Embryonic facial prominence (tissue), 1 donor: ENCODE data around the gene RAB19.
"Not testable (repeated sequence)": the region's sequence is repeated elsewhere in the genome, so short reads cannot be mapped to it uniquely, and the experiment has no call there.

Experiments
- DNase-seq: peaks from one replicate; pipeline ENCODE4 v3.0.0-alpha.2; 2016; ENCODE audit errors: extremely low spot score

The RAB19 gene

DNA sequence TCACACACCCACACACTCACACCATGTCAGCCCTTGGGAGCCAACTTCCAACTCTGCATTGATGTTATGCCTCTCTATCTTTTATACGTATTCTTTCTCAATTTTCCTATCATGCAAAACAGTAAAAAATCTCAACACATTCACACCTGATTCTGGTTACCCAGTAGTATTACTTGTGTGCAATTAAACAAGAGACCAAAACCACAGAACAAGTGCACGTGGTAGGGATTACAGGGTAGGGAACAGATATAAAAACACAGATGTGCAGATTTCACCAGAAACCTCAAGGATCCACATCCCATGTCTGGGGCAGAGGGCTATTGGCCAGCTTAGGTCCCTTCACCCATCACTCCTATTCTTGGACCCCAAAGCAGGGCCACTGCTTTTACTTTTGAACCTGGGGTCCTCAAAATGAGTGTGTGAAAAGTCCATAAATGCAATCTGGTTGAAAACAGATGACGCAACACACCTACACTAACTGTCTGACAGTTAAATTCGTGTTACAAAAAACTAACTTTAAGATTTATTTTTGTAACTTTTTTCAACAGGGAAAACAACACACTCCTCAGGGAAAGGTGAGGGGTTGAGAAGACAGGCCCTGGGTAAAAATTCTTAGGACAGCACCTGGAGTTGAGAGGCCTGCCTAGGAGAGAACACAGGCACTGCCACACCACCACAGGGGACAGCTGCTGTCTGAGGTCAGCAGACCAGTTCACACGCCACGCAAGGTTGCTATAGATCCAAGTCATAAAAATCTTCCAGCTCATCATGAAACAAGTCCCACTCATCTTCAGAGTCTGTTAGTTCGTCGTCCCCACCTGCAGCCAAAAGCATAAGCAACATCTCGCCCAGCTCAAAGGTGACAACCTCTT, 50.2 kb downstream of the RAB19 start:
- not testable (repeated sequence) for DNase-seq

- no peak for DNase-seq
These were observed 50.8 kb downstream of the RAB19 start for GRCh38 chr7:140454657-140455015.

DNA sequence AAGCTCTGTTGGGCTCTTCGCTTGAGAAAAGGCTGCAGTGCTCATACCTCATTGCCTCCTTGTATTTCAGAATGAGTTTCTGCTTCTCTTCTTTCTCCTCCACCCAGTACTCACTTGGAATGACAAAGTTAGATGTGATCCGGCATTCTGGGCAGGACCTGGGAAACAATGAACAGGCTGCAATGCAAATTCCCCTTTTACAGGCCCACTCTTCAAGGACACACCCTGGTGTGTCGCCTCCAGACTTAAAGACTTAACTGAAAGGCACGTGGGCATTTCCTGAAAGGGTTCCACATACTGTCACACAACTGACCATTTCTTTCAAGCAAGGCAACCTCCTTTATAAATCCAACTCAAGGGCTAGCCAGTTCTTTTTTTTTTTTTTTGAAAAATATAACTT, 51.9 kb downstream of the RAB19 start:
- DNase-seq = no peak

GRCh38 chr7:140456551-140457051, 52.7 kb downstream of the RAB19 start:
- no peak for DNase-seq

DNA sequence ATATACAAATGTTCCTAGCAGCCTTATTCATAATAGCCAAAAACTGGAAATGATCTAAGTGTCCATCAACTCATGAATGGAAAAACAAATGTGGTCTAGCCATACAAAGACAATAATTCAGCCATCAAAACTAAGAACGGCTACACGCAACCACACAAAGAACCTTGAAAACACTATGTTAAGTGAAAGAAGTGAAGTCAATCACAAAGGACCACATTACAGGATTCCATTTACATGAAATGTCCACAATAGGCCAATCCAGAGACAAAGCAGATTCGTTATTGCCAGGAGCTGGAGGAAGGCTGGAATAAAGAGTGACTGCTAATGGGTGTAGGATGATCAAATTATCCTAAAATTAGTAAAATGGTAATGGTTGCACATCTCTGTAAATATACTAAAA, 54.3 kb downstream of the RAB19 start:
- DNase-seq = no peak

- no peak for DNase-seq
These were observed 55.1 kb downstream of the RAB19 start for GRCh38 chr7:140458916-140459315.

DNA sequence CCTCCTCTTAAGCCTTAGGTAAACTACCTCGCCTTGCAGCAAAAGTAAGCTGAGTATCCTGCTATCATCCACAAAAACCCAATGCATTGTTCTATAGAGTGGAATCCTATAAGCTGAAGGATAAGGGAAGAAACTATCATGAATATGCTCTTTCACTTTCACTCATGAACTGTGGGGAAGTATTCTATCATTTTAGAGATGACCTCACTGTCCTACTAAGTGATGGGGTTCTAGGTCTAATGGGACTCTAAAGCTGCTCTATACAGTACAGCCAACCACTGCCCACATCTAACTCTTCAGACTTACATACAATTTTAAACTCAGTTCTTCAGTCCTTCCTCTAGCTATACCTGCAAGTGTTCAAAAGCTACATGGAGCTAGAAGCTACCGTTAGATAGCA, 59.3 kb downstream of the RAB19 start:
- no peak for DNase-seq

DNA sequence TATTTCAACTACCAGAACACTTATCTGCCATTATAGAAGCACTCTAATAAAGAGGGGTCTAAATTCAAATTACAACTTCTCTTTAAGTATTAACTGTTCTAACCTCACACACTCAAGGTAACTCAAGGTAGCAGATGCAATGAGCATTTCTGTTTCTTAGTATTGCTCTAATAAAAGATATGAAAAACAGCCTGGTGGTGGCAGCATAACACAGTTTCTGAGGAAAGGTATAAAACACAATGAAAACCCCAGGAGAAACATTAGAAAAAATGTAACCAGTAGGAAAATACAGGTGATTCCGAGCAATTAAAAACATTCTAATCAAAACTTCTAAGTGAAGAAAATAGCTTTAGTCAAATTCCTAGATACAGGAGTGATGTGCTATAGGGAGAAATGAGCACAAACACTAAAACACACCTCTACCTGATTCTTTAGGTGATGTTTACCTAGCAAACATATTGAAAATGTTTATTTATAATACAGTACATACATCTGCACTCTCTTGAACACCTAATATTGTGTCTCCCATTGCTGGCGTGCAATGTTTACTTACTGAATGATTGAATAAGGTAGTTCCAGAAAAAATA, 72.0 kb downstream of the RAB19 start:
- DNase-seq = no peak

DNA sequence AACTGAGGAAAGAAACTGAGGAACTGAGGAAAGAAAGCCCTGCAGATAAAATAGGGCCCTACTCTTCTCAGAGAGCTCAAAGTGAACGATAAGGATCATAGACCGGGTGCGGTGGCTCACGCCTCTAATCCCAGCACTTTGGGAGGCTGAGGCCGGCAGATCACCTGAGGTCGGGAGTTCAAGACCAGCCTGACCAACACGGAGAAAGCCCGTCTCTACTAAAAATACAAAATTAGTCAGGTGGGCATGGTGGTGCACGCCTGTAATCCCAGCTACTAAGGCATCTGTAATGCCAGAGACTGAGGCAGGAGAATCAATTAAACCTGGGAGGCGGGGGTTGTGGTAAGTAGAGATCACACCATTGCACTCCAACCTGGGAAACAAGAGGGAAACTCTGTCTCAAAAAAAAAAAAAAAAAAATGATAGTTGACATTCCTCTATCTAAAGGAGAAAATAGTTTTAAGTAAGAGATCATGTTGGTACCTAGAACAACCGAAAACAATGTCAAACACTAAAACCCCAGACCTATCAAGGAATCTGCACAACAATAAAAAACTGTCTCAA, 72.9 kb downstream of the RAB19 start:
- no peak for DNase-seq
